ENCODE measurements around the gene RDH14. TPM values are rescaled to one million over a fixed set of nuclear protein-coding genes. Genes with fewer than 3 reads are reported as not detected.

The RDH14 gene
- total and polyA plus RNA-seq, 2 of the 4 experiments (the other 2 are of a cell fraction) = 11.9 to 12.2 TPM

GRCh38 chr2:18592372-18592771 lies 31.9 kb upstream of the RDH14 start:
- Histone ChIP-seq H3K36me3 (ENCODE audit: control insufficient read depth, insufficient read depth, low read length) (no peaks in the 10 kb centered on the region), H4K8ac (ENCODE audit: low read depth in 2 of 2, low read length in 2 of 2) (no peak overlapping the region), H2BK20ac (ENCODE audit: low read depth, low read length) (no peak overlapping the region), H3K4me2 (ENCODE audit: low read depth, low read length) (no peak overlapping the region), H3K56ac (ENCODE audit: extremely low read depth, insufficient read depth, low read length) (no peak overlapping the region), H3K14ac (replicated peaks; ENCODE audit: low read depth, low read length) (no peak overlapping the region), H3K4me1 (ENCODE audit: control insufficient read depth, insufficient read depth, low read length) (no peaks in the 10 kb centered on the region), H4K20me1 (ENCODE audit: insufficient read depth, low read length) (no peaks in the 10 kb centered on the region), H2AFZ (replicated peaks; ENCODE audit: low read length, poor library complexity) (no peak overlapping the region), H2BK15ac (ENCODE audit: low read depth, low read length) (no peak overlapping the region), H2AK5ac (ENCODE audit: low read depth, low read length) (no peak overlapping the region), H3K4ac (ENCODE audit: low read depth, low read length) (no peak overlapping the region), H3K9me1 (ENCODE audit: insufficient read depth, low read length) (no peaks in the 10 kb centered on the region), H2BK5ac (ENCODE audit: low read depth, low read length, poor library complexity, severe bottlenecking) (no peak overlapping the region), H3K18ac (ENCODE audit: low read depth, low read length) (no peak overlapping the region), H3K27me3 (ENCODE audit: control insufficient read depth, insufficient read depth, low read length) (no peaks in the 10 kb centered on the region), H3K79me1 (ENCODE audit: low read depth in 1 of 2, low read length in 2 of 2) (no peaks in the 10 kb centered on the region), H4K5ac (ENCODE audit: low read depth, low read length) (no peak overlapping the region), H3K9me3 (ENCODE audit: control insufficient read depth, insufficient read depth, low read length) (peaks cover 4% of the 10 kb centered on the region), H3K27ac (ENCODE audit: insufficient read depth, low read length) (no peak overlapping the region), H3K23ac (ENCODE audit: low read depth, low read length) (no peak overlapping the region), H3K4me3 (ENCODE audit: insufficient read depth, low read depth, low read length) (no peak overlapping the region), H2AK9ac (replicated peaks; ENCODE audit: low read depth, low read length, poor library complexity) (no peak overlapping the region), H3K9ac (ENCODE audit: low read depth, low read length) (no peak overlapping the region), H2BK120ac (ENCODE audit: low read depth, low read length) (no peak overlapping the region), H4K91ac (ENCODE audit: insufficient read depth, low read depth, low read length) (no peak overlapping the region)
- CTCF ChIA-PET = no interaction called here
- in situ Hi-C loops (cut with MboI; ENCODE audit: low sequenced_read_pairs) (no loop called here), intact Hi-C loops (cut with micrococcal nuclease) (no loop called here), dilution Hi-C loops (cut with HindIII; ENCODE audit: low sequenced_read_pairs, unreplicated experiment) (no loop called here)
- TF ChIP-seq MXI1 (IDR thresholded peaks at IDR 0.05; ENCODE audit: borderline replicate concordance, low read depth, low read length) (no peak), BHLHE40 (IDR thresholded peaks at IDR 0.05; ENCODE audit: low read depth, low read length) (no peak), RFX5 (IDR thresholded peaks at IDR 0.05; ENCODE audit: low read depth, low read length) (no peak), RAD21 (IDR thresholded peaks at IDR 0.05; ENCODE audit: low read length) (no peak), MAZ (IDR thresholded peaks at IDR 0.05; ENCODE audit: borderline replicate concordance, low read depth, low read length) (no peak)
- TF ChIP-seq, protein P1, sequence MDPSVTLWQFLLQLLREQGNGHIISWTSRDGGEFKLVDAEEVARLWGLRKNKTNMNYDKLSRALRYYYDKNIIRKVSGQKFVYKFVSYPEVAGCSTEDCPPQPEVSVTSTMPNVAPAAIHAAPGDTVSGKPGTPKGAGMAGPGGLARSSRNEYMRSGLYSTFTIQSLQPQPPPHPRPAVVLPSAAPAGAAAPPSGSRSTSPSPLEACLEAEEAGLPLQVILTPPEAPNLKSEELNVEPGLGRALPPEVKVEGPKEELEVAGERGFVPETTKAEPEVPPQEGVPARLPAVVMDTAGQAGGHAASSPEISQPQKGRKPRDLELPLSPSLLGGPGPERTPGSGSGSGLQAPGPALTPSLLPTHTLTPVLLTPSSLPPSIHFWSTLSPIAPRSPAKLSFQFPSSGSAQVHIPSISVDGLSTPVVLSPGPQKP (IDR thresholded peaks at IDR 0.05; ENCODE audit: borderline replicate concordance, low read depth, low read length) = no peak
- DNase-seq (peak; percentile 20), ATAC-seq (ENCODE audit: low read depth) (peak; percentile 64)
- POLR2A ChIA-PET (ENCODE audit: unreplicated experiment) = no interaction called here
- WGBS, 2 experiments (ENCODE audit: extremely low coverage in 2 of 2, insufficient read length in 1 of 2) = no CpG with 5 or more reads among the region's 2 CpGs
- no TSS peak for BruUV-seq (replicated peaks)

All from IMR-90 (cell line).